GM21619 (cell line): ENCODE results near the gene SDK1.

ENCODE experiments used
- ATAC-seq: cut with Tn5 transposase; IDR thresholded peaks from one replicate; pipeline ENCODE4 v1.9.1; 2021; ENCODE audit not compliant: unreplicated experiment

The SDK1 gene

DNA sequence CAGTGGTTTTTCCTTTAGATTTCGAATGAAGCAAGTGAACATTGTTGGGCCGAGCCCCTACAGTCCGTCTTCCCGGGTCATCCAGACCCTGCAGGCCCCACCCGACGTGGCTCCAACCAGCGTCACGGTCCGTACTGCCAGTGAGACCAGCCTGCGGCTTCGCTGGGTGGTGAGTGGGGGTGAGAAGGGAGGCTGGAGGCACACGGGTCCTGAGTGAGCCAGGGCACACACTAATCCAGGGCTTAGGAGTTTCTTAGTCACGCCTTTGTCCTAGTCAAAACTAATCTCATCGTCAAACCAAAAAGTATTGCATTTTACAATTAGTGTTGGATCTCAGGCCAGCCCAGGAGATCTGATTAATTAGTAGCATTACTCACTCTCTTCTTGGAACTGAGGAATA, 812.2 kb downstream of the SDK1 start:
- no peak for ATAC-seq

DNA sequence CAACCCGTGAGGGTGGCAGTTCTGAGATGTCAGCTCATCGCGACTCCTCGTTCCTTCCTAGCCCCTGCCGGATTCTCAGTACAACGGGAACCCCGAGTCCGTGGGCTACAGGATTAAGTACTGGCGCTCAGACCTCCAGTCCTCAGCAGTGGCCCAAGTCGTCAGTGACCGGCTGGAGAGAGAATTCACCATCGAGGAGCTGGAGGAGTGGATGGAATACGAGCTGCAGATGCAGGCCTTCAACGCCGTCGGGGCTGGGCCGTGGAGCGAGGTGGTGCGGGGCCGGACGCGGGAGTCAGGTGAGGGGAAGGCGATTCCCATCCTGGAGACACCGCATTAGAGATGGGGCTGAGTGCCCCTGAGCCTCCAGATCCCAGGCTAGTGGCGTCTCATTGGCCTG, 812.9 kb downstream of the SDK1 start:
- no peak for ATAC-seq

DNA sequence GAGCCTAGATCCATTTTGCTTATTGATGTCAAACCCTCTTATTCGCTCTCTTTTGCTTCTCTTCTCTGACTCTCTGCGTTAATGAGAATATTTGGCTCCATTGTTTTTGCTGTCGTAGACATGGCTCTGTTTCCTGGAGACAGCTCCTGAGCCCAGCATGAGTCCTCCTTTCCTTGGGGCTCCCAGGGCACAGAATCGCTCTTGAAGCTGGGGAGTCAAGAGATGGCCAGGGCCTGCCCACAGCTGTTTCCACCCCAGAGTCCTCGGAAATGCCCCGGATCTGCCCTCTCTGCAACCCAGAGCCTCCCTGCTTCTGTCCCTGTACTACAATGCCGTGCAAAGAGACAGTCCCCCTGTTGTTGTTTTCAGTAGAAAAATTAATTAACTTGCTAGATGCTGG, 814.4 kb downstream of the SDK1 start:
- ATAC-seq: no peak

DNA sequence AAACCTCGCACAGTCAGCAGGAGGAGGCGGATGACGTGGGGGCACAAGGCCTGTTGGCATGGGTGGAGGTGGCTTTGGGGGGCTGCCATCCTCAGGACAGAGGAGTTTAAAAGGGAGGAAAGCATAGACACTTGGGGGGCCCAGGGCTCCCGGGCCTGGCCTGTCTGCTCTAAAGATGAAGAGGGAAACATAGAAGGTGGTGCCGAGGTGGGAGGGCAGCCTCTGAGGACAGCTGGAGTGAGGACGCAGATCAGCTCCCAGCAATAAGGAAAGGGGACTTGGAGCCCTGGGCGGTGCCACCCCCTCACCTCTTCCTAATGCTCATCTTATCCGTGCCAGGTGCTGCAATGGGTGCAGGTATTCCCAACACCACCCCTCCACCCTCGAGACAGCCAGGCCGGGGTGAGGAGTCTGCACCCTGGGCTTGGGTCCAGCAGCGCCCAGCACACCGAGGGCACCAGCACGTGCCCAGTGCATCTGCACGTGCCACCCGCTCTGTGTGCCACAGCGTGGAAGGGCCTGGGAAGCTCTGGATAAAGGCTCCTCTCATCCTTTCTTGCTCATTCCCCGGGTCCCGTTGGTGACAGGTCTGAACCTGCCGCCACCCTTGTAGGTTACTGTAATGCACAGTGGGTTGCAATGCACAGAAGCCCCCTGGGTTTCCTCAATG, 815.0 kb downstream of the SDK1 start:
- no peak for ATAC-seq

DNA sequence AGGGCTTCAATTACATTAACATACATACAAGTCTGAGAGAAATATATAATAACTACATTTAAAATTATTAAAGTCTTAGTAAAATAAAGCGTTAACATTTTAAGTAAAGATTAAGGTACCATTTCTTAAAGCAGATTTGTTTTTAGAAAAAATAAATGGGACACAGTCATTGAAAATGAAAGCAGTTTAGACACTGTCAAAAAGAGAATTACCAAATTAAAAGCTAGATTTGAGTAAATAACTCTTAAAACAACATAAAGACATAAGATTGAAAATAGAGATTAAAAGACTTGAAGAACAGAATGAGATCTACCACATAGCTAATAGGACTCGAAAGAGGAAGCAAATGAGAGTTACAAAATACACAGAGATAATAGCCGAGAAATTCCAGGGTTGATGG, 818.8 kb downstream of the SDK1 start:
- ATAC-seq: no peak

DNA sequence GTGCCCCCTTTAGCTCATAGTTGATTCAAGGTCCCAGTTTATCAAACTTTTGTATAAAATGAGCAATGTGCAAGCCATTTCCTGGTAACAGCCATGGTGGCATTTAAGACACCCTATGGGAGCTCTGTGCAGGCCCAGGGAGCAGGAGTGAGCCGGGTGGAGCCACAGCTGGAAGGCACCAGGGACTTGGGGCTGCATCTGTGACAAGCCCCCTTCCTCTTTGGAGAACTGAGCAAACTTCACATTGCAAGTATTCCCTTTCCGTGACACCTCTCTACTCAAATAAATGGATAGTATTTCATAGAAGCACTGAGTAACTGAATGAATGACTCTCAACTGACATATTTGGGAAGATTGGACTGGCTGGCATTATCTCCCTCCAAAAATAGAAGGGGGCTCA, 822.3 kb downstream of the SDK1 start:
- no peak for ATAC-seq

DNA sequence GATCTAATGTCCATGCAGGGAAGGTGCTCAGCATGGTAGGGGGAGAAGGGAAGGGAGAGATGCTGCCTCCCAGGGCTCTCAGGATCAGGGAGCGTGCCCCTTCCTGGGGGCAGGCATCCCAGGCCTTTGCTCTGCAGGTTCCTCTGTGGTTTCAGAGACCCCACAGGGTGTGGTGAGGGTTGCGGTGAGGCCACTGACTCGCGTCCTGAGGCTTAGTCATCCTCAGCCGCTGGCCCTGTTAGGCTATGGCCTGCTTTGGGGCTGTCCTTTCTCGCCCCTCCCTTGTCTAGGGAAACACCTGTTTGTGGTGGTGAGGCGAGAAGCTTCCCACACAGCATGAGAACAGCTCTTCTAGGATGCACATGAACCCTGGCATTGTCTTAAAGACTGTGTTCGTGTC, 822.8 kb downstream of the SDK1 start:
- ATAC-seq: no peak

DNA sequence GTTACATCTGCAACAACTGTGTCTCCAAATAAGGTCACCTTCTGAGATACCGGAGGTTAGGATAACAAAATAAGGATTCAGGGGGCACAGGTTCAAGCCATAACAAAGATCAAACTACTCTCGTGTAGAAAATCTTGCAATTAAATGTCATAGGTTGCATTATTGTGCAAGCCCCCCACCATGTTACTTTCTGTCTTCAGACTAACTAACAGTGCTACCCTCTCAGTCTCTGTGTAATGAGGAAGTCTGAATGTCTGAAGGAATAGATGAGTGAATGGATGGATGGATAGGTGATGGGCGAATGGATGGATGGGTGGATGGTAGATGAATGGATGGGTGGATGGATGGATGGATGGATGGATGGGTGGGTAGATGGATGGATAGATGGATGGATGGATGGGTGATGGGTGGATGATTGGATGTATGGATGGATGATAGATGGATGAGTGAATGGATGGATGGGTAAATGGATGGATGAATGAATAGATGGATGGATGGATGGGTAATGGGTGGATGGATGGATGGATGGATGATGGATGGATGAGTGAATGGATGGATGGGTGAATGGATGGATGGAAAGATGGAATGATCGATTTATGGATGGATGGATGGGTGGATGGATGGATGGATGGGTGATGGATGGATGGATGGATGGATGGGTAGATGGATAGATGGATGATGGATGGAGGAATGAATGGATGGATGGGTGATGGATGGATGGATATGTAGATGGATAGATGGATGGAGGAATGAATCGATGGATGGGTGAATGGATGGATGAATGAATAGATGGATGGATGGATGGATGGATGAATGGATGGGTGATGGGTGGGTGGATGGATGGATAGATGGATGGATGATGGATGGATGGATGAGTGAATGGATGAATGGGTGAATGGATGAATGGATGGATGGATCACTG, 823.8 kb downstream of the SDK1 start:
- ATAC-seq: no peak

DNA sequence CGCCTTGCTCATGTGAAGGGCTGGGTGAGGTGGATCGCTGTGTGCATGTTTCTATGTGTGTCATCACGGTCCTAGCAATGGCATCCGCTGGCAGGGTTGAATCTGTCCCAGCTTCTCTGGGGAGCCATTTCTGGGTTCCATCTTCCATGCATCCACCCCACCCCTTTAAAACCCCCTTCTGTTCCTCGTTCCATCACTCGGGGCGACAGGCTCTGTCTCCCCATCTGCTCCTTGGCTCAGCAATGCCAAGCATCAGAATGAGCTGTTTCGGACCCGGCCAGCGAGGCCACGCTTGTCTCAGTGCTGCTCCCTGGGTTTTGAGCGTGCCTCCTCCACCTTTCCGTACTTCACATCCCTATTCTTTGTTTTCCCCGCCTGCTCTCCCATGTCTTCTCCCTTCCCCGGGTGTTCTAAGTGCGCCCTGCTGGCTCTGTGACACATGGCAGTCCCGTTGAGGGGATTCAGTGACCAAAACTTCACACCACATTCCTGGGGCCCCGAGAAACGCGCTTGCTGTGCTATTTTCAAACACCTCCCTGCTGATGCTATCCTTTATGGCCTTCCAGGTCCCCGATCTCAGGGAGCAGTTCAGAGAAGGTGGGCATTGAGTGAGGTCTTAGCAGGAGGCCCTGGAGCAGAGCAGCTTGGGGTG, 827.0 kb downstream of the SDK1 start:
- ATAC-seq: no peak

DNA sequence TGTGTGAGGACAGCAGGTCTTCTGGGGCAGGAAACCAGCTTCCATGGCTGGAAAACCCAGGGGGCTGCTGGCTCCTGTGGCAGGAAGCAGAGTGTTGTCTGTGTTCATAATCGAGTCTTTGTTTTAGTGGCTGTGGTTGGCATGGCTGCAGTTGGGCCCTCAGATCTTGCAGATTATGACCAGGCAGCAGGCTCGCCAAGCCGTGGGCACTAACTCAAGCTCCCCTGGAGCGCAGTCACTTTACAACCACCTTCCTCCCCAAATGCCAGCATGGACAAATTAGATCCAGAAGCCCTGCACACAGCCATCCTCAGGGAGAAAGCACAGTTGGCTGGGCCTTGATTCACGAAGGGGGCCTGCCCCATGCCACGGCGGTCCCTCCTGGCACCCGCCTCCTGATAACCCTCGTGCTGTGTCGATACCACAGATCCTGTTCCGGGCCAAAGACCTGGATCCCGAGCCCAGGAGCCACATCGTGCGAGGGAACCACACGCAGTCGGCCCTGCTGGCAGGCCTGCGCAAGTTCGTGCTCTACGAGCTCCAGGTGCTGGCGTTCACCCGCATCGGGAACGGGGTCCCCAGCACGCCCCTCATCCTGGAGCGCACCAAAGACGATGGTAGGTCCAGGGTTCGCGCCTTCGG, 828.5 kb downstream of the SDK1 start:
- ATAC-seq: no peak

DNA sequence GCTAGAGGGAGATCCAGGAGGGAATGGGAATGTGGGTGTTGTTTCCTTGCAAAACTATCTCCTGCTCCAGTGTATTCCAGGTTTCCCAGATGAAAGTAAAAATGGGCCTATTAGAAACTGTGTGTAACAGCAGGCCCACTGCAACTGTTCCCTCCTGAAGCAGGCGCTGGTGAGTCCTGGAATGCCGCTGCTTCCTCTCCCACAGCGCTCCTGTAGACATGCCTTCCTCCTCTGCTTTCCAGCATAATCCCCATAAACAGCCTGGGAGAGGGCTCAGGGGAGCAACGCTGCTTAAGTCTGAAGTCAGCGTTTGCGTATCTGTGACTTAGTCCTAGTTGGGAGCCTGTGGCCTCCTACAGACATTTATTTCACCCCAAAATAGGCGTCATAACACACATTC, 830.0 kb downstream of the SDK1 start:
- ATAC-seq: no peak

DNA sequence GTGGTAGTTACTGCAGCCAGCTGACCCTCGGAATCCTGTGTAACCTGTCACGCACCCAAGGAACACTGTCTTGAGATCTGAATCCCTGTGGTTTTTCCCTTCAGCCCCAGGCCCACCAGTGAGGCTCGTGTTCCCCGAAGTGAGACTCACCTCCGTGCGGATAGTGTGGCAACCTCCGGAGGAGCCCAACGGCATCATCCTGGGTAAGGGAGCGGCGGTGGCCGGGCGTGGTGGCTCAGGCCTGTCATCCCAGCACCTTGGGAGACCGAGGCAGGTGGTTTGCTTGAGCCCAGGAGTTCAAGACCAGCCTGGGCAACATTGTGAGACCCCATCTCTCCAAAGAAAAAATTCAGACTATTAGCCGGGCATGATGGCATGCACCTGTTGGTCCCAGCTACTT, 831.2 kb downstream of the SDK1 start:
- no peak for ATAC-seq

DNA sequence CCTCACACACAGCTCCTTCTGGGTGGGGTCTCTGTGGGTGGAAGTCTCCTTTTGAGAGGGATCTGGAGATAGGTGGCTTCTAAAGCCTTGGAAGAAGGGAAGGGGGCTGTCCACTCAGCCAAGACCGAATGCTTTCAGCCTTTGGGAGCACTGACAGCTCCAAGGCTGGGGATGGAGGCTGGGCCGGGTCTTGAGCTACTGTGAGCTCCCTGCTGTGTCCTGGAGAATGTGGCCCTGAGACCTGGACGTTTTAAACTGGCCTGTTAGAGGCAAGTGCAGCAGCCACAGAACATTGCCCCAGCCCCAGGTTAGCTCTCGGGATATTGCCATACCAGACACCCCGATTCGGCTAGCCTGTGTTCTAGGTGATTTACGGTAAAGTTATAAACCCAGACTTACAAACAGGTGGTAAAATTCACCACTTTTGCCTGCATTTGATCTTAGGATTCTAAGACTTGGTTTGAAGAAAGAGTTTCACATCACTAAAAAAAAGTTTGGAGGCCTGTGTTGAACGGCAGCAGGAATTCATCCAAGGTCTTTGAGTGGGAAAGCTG, 832.5 kb downstream of the SDK1 start:
- no peak for ATAC-seq

DNA sequence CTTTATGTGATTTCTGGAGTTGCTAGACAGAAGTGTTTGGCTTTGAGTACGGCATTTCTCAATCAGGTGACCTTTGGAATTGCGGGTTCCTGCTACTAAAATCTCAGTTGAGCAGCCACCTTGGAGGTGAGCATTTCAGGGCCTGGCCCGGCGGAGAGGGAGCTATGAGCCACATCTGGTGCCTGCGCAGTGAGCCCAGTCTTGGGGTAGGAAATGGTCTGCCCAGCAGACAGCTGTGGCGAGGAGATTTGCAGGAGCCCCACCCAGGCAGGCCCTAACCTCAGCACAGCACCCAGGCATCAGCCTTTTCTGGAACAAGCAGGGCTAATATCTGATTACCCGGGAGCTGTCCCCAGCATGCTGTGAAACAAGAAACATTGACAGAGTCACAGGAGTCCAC, 833.2 kb downstream of the SDK1 start:
- ATAC-seq: no peak

DNA sequence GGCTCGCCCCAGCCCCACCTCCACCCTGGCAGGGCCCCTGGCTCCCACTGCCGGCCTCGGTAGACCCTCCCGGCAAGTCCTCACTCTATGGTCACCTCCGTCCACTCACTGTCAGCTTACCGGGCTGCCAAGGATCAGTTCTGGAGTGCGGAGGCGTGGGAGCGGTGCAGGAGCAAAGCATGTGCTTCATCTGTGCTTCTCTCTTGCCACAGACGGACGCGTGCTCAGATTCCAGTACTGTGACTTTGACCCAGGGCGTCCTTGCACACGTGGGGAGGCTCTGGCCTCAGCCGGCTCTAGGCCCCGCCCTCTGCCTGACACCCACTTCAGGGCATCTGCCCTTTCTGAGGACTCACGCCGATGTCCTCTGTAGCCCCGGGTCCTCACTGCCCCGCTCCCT, 833.6 kb downstream of the SDK1 start:
- ATAC-seq: no peak

DNA sequence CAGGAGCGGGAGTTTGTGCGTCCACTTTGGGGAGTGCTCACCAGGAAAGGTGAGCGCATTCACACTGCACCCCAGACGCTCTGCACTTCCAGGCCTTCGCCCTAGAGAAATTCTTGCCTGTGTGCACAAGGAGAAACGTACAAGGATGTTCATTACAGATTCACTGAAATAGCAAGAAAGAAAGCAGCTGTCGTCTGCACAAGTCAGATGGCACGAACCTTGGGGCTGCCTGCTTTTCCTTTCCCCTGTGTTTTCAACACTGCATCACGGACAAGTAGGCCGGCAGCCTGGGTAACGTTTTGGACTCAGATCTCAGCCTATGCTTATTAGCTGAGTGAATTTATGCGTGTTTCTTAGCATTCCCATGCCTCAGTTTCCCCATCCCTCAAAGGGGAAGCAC, 834.2 kb downstream of the SDK1 start:
- ATAC-seq: no peak

DNA sequence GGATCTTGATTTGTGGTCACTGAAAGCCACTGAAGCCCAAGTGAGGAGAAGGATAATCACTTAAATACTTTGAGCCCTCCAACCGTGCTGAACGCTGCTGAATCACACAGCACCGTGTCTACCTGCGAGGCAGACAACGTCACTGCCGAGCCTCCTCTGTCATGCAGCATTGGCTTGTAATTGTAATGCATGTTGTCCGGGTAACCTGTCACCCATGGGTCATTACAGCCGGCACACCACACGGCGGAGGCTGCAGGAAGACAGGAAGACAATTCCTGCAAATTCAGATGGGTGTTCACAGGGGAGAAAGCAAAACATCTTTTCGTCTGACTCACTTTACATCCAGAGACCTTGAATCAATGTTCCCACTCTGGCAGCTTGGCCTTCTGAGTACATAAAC, 835.0 kb downstream of the SDK1 start:
- ATAC-seq: no peak

DNA sequence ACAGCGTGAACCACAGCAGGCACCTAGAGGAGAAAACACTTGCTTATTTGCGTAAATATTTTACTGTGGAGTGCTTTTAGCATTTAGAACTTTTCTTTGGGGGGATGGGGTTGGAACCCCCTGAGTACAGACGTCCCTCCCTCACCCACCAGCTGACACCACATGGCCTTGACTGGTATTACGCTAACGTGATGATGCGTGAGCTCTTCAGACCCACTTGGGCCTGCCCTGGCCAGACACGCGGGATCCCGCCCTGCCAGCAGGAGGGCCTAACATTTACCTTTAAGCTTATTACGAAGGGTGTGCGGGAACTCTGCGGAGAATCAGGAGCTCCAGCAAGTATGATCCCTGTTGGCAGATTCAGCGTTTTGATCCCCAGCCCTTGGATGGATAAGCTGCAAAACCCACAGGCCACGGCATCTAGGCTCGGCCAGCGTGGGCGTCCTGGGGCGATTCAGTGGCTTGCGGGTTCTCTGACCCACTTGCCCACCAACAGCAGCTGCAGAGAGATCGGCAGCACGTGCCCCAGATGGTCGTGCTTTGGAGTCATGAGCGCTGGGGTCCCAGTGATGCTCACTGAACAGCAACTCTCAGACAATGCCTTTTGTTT, 835.6 kb downstream of the SDK1 start:
- no peak for ATAC-seq

DNA sequence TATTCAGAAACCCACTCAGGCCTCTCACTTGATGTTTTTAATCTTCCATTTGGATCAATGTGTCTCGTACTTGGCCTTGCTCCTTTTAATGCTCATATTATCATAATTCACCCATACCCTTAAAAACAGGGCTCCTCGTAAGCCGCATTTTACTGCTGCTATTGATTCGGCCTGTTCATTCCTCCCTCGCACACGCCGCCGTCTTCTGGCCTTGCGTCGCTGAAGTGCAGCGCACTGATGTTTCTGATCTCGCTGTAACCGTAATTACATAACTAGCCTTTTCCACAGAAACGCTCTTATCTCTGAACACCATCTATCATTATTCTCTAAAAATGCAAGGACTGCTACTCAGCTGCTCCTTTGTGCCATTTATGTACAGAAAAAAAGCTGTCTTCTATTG, 836.5 kb downstream of the SDK1 start:
- no peak for ATAC-seq

DNA sequence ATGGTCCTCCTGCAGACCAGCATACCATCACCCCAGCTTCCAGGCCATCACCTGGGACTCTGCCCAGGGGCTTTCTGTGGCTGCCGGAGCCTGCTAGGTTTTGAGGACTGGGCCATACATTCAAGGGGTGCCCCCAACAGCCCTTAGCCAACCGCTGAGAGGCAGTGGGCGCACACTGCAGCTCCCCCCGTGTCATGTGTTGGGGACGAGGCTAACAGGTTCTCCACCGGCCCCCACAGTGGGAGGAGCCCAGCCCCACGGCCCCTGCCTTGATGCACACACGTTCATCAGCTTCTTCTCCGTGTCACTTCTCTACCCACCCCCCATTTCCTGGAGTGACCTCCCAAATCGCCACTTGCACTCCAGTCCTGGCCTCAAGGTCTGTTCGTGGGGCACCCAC, 837.8 kb downstream of the SDK1 start:
- no peak for ATAC-seq
